ENCODE results near the gene GCHFR.

- no peak for TF ChIP-seq CTCF (IDR thresholded peaks at IDR 0.05)
- TF ChIP-seq POLR2A (IDR thresholded peaks at IDR 0.05) = no peak
Observed at GRCh38 chr15:40773496-40773895, 9.6 kb downstream of the GCHFR start.

Measured in Peyer's patch (tissue), 4 donors.